HCT116 (cell line): ENCODE measurements around the gene ZNRF2. TPM values are rescaled to one million over a fixed set of nuclear protein-coding genes. Genes with fewer than 3 reads are reported as not detected.

ENCODE experiments used
- ATAC-seq: fragments of 200-7000 bp; cut with Tn5 transposase; 2 replicates; pipeline ENCODE4 v1.9.1; 2020; ENCODE audit warnings: mild to moderate bottlenecking, moderate library complexity
- BruUV-seq: library from RNA; stranded (reverse); fragments of 400-500 nt; replicated peaks from 2 replicates; lab custom pipeline; 2021; lab: Mats Ljungman, UMichigan
- CTCF ChIA-PET: fragments of 300-600 bp; sonication (Branson Sonifier 250); formaldehyde crosslinking; loops from one replicate; lab custom pipeline; 2021; ENCODE audit warnings: antibody characterized with exemption; lab: Charles Lee
- POLR2A ChIA-PET: fragments of 300-600, 350-600 bp; sonication (Branson Sonifier 250); formaldehyde crosslinking; loops from one replicate; lab custom pipeline; 2021; ENCODE audit warnings: antibody characterized with exemption; lab: Charles Lee
- RAD21 ChIA-PET, 2 experiments: fragments of 300-600 bp; sonication (Branson Sonifier 250); formaldehyde crosslinking; loops; one replicate each; lab custom pipeline; 2023; ENCODE audit warnings: low total read pairs in 2 of 2; ENCODE audit not compliant: uncharacterized antibody in 2 of 2, unreplicated experiment in 2 of 2, low non-redundant PET in 1 of 2; lab: Charles Lee
- DNase-seq: peaks from one replicate; pipeline ENCODE4 v3.0.0-alpha.2; 2010; ENCODE audit warnings: low read depth, low spot score
- H2AFZ ChIP-seq: fragments of 200-600 bp; shearing (Covaris generic), sonication (generic); 2 replicates; pipeline ENCODE4 v1.6.1; 2017; ENCODE audit warnings: low read depth, mixed run types, mixed read lengths, antibody characterized with exemption, low read length; ENCODE audit not compliant: poor library complexity, severe bottlenecking
- H3K27ac ChIP-seq: 2 replicates; pipeline ENCODE4 v1.5.1; 2012; ENCODE audit warnings: low read depth, low read length
- H3K27me3 ChIP-seq: fragments of 200-600 bp; sonication (generic); 2 replicates; pipeline ENCODE4 v1.6.1; 2016; ENCODE audit warnings: mixed run types, low read length, mixed read lengths; ENCODE audit not compliant: insufficient read depth
- H3K36me3 ChIP-seq, 2 experiments: fragments of 200-500 bp in 1 of 2; fragments of 200-600 bp in 1 of 2; sonication (Bioruptor generic) in 1 of 2; sonication (generic) in 1 of 2; 2 replicates each; pipeline versions ENCODE4 v1.5.1 to v1.6.1; 2014 to 2016; ENCODE audit warnings: low read length in 2 of 2, inconsistent platforms in 1 of 2, mixed read lengths in 1 of 2, mixed run types in 1 of 2; ENCODE audit not compliant: insufficient read depth in 2 of 2, control insufficient read depth in 1 of 2
- H3K4me1 ChIP-seq, 2 experiments: fragments of 200-600 bp in 1 of 2; sonication (generic) in 1 of 2; 2 replicates each; pipeline versions ENCODE4 v1.5.1 to v1.6.1; 2012 to 2017; ENCODE audit warnings: low read length in 2 of 2, inconsistent platforms in 1 of 2, mild to moderate bottlenecking in 1 of 2, mixed read lengths in 1 of 2, mixed run types in 1 of 2, moderate library complexity in 1 of 2; ENCODE audit not compliant: insufficient read depth in 2 of 2, control insufficient read depth in 1 of 2
- H3K4me2 ChIP-seq: fragments of 200-600 bp; sonication (generic); 2 replicates; pipeline ENCODE4 v1.6.1; 2017; ENCODE audit warnings: mixed run types, low read length, mixed read lengths
- H3K4me3 ChIP-seq, 2 experiments: fragments of 200-600 bp in 1 of 2; sonication (generic) in 1 of 2; replicated peaks in 1 of 2; 2 replicates each; pipeline ENCODE4 v1.5.1; 2011 to 2016; ENCODE audit warnings: low read length in 2 of 2, control low read depth in 1 of 2, low read depth in 1 of 2, mild to moderate bottlenecking in 1 of 2, mixed read lengths in 1 of 2, mixed run types in 1 of 2
- H3K79me2 ChIP-seq: fragments of 200-600 bp; sonication (generic); 2 replicates; pipeline ENCODE4 v1.6.1; 2017; ENCODE audit warnings: mild to moderate bottlenecking, mixed run types, low read length, moderate library complexity, mixed read lengths; ENCODE audit not compliant: insufficient read depth
- H3K9ac ChIP-seq: fragments of 200-600 bp; sonication (generic); 2 replicates; pipeline ENCODE4 v1.6.1; 2016; ENCODE audit warnings: low read length, mixed read lengths
- H3K9me2 ChIP-seq: fragments of 200-600 bp; sonication (generic), shearing (Covaris generic); 2 replicates; pipeline ENCODE4 v1.6.1; 2017; ENCODE audit warnings: mixed run types, mild to moderate bottlenecking, moderate library complexity; ENCODE audit not compliant: insufficient read depth
- H3K9me3 ChIP-seq, 2 experiments: fragments of 200-500 bp in 1 of 2; fragments of 200-600 bp in 1 of 2; sonication (Bioruptor generic) in 1 of 2; sonication (generic) in 1 of 2; 2 replicates each; pipeline ENCODE4 v1.6.1; 2014 to 2017; ENCODE audit warnings: low read length in 2 of 2, mixed read lengths in 2 of 2, inconsistent platforms in 1 of 2, low read depth in 1 of 2, mild to moderate bottlenecking in 1 of 2, mixed run types in 1 of 2, moderate library complexity in 1 of 2; ENCODE audit not compliant: control insufficient read depth in 1 of 2, insufficient read depth in 1 of 2
- H4K20me1 ChIP-seq: fragments of 200-600 bp; sonication (generic), shearing (Covaris generic); 2 replicates; pipeline ENCODE4 v1.6.1; 2017; ENCODE audit warnings: mixed run types, mild to moderate bottlenecking, moderate library complexity; ENCODE audit not compliant: insufficient read depth
- ATF3 ChIP-seq: IDR thresholded peaks from 2 replicates; pipeline ENCODE4 v1.6.1; 2012
- CBX3 ChIP-seq: IDR thresholded peaks from 2 replicates; pipeline ENCODE4 v1.6.1; 2012; ENCODE audit warnings: low read depth
- CEBPB ChIP-seq: IDR thresholded peaks from 2 replicates; pipeline ENCODE4 v1.6.1; 2012; ENCODE audit warnings: low read depth
- EGR1 ChIP-seq: IDR thresholded peaks from 2 replicates; pipeline ENCODE4 v1.6.1; 2012; ENCODE audit warnings: low read depth
- ELF1 ChIP-seq: IDR thresholded peaks from 2 replicates; pipeline ENCODE4 v1.6.1; 2012; ENCODE audit warnings: low read depth, borderline replicate concordance
- EZH2 ChIP-seq: fragments of 200-600 bp; sonication (generic); IDR thresholded peaks from 2 replicates; pipeline ENCODE4 v1.6.1; 2017; ENCODE audit warnings: antibody characterized with exemption, mixed run types
- EZH2phosphoT487 ChIP-seq: fragments of 200-600 bp; IDR thresholded peaks from 2 replicates; pipeline ENCODE4 v1.6.1; 2018; ENCODE audit warnings: antibody characterized with exemption, borderline replicate concordance
- JUND ChIP-seq: IDR thresholded peaks from 2 replicates; pipeline ENCODE4 v1.6.1; 2012
- MAX ChIP-seq: IDR thresholded peaks from 2 replicates; pipeline ENCODE4 v1.6.1; 2012
- POLR2A ChIP-seq: IDR thresholded peaks from 2 replicates; pipeline ENCODE4 v1.7.0; 2011; ENCODE audit warnings: borderline replicate concordance; ENCODE audit not compliant: insufficient read depth, insufficient read length; ENCODE audit errors: extremely low read depth
- POLR2AphosphoS5 ChIP-seq: IDR thresholded peaks from 2 replicates; pipeline ENCODE4 v1.6.1; 2011; ENCODE audit warnings: mild to moderate bottlenecking, low read depth, low read length, moderate library complexity
- RAD21 ChIP-seq: IDR thresholded peaks from 2 replicates; pipeline ENCODE4 v1.6.1; 2012; ENCODE audit warnings: low read depth, mild to moderate bottlenecking
- SIN3A ChIP-seq: IDR thresholded peaks from 2 replicates; pipeline ENCODE4 v1.6.1; 2012; ENCODE audit warnings: low read depth
- SP1 ChIP-seq: IDR thresholded peaks from 2 replicates; pipeline ENCODE4 v1.6.1; 2012; ENCODE audit warnings: low read depth
- SRF ChIP-seq: IDR thresholded peaks from 2 replicates; pipeline ENCODE4 v1.6.1; 2012; ENCODE audit warnings: low read depth
- TCF7L2 ChIP-seq: IDR thresholded peaks from 2 replicates; pipeline ENCODE4 v1.7.0; 2011; ENCODE audit warnings: borderline replicate concordance, inconsistent platforms; ENCODE audit not compliant: insufficient read depth, insufficient read length; ENCODE audit errors: extremely low read depth
- ZFX ChIP-seq: fragments of 450-650 bp; IDR thresholded peaks from 2 replicates; pipeline ENCODE4 v1.6.1; 2017
- intact Hi-C: fragments of 100-400 bp; cut with micrococcal nuclease; formaldehyde crosslinking; loops from 2 replicates; pipeline ENCODE4 v1.10.0; 2022
- total RNA-seq: library from RNA; stranded (reverse); gene quantifications from one replicate; pipeline ENCODE4 v1.2.1, GENCODE V29; 2021; ENCODE audit not compliant: unreplicated experiment
- TF ChIP-seq, protein P1 (sequence below): IDR thresholded peaks from 2 replicates; pipeline ENCODE4 v1.6.1; 2011; ENCODE audit warnings: mild to moderate bottlenecking, low read length, moderate library complexity; ENCODE audit not compliant: insufficient replicate concordance; ENCODE audit errors: extremely low read depth
- TF ChIP-seq, protein P2 (sequence below), 3 experiments: fragments of 200-600 bp in 1 of 3; sonication (generic) in 1 of 3; IDR thresholded peaks in 2 of 3; conservative IDR thresholded peaks in 1 of 3; 2 replicates each; pipeline ENCODE4 v1.5.1; 2012 to 2017; ENCODE audit warnings: low read depth in 2 of 3, low read length in 2 of 3, antibody characterized with exemption in 1 of 3, borderline replicate concordance in 1 of 3, control low read depth in 1 of 3, mild to moderate bottlenecking in 1 of 3, mixed read lengths in 1 of 3, mixed run types in 1 of 3, moderate library complexity in 1 of 3; ENCODE audit not compliant: insufficient read depth in 1 of 3

The ZNRF2 gene
- total RNA-seq, 1 experiment from 2014 or later: 10.2 TPM

DNA sequence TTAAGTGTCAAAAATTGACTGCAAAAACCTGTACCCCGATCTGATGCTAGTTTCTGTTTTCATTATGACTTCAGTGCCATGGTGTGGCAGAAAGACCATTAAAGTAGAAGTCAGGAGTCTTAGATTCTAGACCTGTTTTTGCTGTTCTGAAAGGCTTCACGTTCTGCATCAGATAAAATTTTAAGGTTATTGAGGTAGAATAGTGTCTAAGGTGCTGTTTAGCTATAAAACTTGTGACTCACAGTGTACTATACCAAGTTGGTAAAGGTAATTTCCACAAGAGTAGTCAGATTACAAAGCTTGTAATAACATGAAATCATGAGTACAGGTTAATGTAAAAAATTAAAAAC is 38.6 kb downstream of the ZNRF2 start (continued):
- TF ChIP-seq POLR2AphosphoS5 (no peak), RAD21 (no peak), SIN3A (no peak)
- TF ChIP-seq, all 23 proteins: peak for 0

- no peak overlapping the region for H3K9ac ChIP-seq
- BruUV-seq: no TSS peak
- H3K79me2 ChIP-seq: 0 out of 2 replicates have a peak, but pooled peaks cover 11% of the 10 kb centered on the region
- ChIA-PET CTCF (no interaction called here), POLR2A (no interaction called here), RAD21 (no interaction called here)
- no peaks in the 10 kb centered on the region for H4K20me1 ChIP-seq
- TF ChIP-seq EZH2phosphoT487 (no peak), EZH2 (no peak), JUND (no peak), SIN3A (no peak), ELF1 (no peak), ATF3 (no peak), CBX3 (no peak), POLR2AphosphoS5 (no peak), SP1 (no peak), MAX (no peak), ZFX (no peak), SRF (no peak), CEBPB (no peak), POLR2A (no peak), RAD21 (no peak), TCF7L2 (no peak), EGR1 (no peak)
- TF ChIP-seq, protein P1, sequence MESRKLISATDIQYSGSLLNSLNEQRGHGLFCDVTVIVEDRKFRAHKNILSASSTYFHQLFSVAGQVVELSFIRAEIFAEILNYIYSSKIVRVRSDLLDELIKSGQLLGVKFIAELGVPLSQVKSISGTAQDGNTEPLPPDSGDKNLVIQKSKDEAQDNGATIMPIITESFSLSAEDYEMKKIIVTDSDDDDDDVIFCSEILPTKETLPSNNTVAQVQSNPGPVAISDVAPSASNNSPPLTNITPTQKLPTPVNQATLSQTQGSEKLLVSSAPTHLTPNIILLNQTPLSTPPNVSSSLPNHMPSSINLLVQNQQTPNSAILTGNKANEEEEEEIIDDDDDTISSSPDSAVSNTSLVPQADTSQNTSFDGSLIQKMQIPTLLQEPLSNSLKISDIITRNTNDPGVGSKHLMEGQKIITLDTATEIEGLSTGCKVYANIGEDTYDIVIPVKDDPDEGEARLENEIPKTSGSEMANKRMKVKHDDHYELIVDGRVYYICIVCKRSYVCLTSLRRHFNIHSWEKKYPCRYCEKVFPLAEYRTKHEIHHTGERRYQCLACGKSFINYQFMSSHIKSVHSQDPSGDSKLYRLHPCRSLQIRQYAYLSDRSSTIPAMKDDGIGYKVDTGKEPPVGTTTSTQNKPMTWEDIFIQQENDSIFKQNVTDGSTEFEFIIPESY: no peak
- TF ChIP-seq, protein P2, sequence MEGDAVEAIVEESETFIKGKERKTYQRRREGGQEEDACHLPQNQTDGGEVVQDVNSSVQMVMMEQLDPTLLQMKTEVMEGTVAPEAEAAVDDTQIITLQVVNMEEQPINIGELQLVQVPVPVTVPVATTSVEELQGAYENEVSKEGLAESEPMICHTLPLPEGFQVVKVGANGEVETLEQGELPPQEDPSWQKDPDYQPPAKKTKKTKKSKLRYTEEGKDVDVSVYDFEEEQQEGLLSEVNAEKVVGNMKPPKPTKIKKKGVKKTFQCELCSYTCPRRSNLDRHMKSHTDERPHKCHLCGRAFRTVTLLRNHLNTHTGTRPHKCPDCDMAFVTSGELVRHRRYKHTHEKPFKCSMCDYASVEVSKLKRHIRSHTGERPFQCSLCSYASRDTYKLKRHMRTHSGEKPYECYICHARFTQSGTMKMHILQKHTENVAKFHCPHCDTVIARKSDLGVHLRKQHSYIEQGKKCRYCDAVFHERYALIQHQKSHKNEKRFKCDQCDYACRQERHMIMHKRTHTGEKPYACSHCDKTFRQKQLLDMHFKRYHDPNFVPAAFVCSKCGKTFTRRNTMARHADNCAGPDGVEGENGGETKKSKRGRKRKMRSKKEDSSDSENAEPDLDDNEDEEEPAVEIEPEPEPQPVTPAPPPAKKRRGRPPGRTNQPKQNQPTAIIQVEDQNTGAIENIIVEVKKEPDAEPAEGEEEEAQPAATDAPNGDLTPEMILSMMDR (IDR thresholded peaks at IDR 0.05 in 2 of 3, conservative IDR thresholded peaks at IDR 0.05 in 1 of 3; ENCODE audit: borderline replicate concordance in 1 of 3, insufficient read depth in 1 of 3, low read depth in 2 of 3, low read length in 2 of 3): no peak
- ATAC-seq (no peak), DNase-seq (no peak)
- H3K36me3 ChIP-seq: no peaks in the 10 kb centered on the region
- 0 out of 4 replicates have a peak, but pooled peaks cover 0 to 6% of the 10 kb centered on the region in 2 experiments for H3K4me1 ChIP-seq
- no peaks in the 10 kb centered on the region for H3K9me2 ChIP-seq
- H3K9me3 ChIP-seq: no peaks in the 10 kb centered on the region
- no peak overlapping the region for H3K27ac ChIP-seq
- no peak overlapping the region for H3K4me3 ChIP-seq
- no peaks in the 10 kb centered on the region for H3K27me3 ChIP-seq
- no peak overlapping the region for H2AFZ ChIP-seq
- intact Hi-C loops: no loop called here
- H3K4me2 ChIP-seq: no peak overlapping the region
Measured at GRCh38 chr7:30327813-30328212, 43.4 kb downstream of the ZNRF2 start.
